ENCODE measurements around the gene DGKZ.

DGKZ gene

GRCh38 chr11:46304605-46305179 lies 42.6 kb upstream of the DGKZ start:
- H3K4me3 ChIP-seq (replicated peaks; ENCODE audit: low read depth, low read length), result no peak overlapping the region
- no peak for DNase-seq (ENCODE audit: low read depth)
- no peak for TF ChIP-seq CTCF (IDR thresholded peaks at IDR 0.05; ENCODE audit: low read length, missing control alignments)

GRCh38 chr11:46305295-46305694 lies 42.0 kb upstream of the DGKZ start:
- peak; percentile 78 for DNase-seq (ENCODE audit: low read depth)
- H3K4me3 ChIP-seq (replicated peaks; ENCODE audit: low read depth, low read length), result no peak overlapping the region
- peak; percentile 44 for TF ChIP-seq CTCF (IDR thresholded peaks at IDR 0.05; ENCODE audit: low read length, missing control alignments)

- DNase-seq (ENCODE audit: low read depth), result no peak
Measured at GRCh38 chr11:46306296-46306853, 40.9 kb upstream of the DGKZ start.

GRCh38 chr11:46307369-46307768 lies 39.9 kb upstream of the DGKZ start:
- no peak overlapping the region for H3K4me3 ChIP-seq (replicated peaks; ENCODE audit: low read depth, low read length)
- no peak for TF ChIP-seq CTCF (IDR thresholded peaks at IDR 0.05; ENCODE audit: low read length, missing control alignments)
- DNase-seq (ENCODE audit: low read depth), result no peak

More at GRCh38 chr11:46306296-46306853, 40.9 kb upstream of the DGKZ start:
- TF ChIP-seq CTCF (IDR thresholded peaks at IDR 0.05; ENCODE audit: low read length, missing control alignments), result no peak
- H3K4me3 ChIP-seq (replicated peaks; ENCODE audit: low read depth, low read length), result no peak overlapping the region

GRCh38 chr11:46307785-46308341 lies 39.4 kb upstream of the DGKZ start:
- TF ChIP-seq CTCF (IDR thresholded peaks at IDR 0.05; ENCODE audit: low read length, missing control alignments), result no peak
- no peak overlapping the region for H3K4me3 ChIP-seq (replicated peaks; ENCODE audit: low read depth, low read length)
- DNase-seq (ENCODE audit: low read depth), result no peak

- TF ChIP-seq CTCF (IDR thresholded peaks at IDR 0.05; ENCODE audit: low read length, missing control alignments), result peak; percentile 83
- peak; percentile 78 for DNase-seq (ENCODE audit: low read depth)
- H3K4me3 ChIP-seq (replicated peaks; ENCODE audit: low read depth, low read length), result no peak overlapping the region
Measured at GRCh38 chr11:46308631-46309419, 38.4 kb upstream of the DGKZ start.

Measured in fibroblast of pulmonary artery (primary cell).